Stimulated activated CD8-positive, alpha-beta memory T cell treated with anti-CD3 and anti-CD28 coated beads, Interleukin-12 subunit alpha, Interleukin-12 subunit beta, amount 100 ng/mL, for 24 hours (primary cell): ENCODE data around the gene ABCB11.

ENCODE experiments used
- DNase-seq: peaks from one replicate; pipeline ENCODE4 v3.0.0-alpha.2; 2020; ENCODE audit errors: extremely low read depth

ABCB11 gene

DNA sequence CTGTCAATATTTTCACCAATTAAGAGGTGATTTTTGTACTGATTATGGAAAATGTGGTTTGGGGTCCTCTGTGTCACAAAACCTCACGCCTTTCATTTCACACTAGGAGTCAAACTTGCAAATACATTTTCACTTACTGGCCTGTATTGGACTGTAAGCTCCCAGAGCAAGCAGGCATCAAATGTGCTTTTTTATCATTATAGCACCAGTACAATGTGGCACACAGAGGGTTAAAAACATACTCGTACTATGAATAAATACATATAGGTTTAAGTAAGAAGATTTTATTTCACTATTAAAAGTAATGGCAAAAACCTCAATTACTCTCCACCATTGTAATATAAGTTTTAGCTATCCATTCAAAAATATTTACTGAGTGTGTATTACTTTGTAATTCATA, 56.7 kb downstream of the ABCB11 start:
- DNase-seq, result no peak

DNA sequence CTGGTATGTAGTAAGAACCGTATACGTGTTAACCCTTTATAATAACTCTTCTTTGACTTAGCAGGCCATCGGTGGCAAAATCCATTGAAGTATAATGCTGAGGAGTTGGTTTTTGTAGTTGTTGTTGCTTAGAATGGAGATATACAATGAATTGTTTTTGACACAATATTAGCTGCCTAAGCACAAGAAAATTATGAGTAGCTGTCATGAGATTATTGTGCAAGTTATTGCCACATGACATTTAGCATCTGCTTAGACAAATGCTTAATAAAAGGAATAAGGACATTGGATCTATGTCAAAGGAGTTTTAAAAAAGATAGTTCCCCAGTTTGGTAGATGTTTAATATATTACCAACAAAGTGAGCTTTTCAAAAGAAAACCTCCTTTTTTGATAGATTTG, 59.9 kb downstream of the ABCB11 start:
- DNase-seq, result no peak

DNA sequence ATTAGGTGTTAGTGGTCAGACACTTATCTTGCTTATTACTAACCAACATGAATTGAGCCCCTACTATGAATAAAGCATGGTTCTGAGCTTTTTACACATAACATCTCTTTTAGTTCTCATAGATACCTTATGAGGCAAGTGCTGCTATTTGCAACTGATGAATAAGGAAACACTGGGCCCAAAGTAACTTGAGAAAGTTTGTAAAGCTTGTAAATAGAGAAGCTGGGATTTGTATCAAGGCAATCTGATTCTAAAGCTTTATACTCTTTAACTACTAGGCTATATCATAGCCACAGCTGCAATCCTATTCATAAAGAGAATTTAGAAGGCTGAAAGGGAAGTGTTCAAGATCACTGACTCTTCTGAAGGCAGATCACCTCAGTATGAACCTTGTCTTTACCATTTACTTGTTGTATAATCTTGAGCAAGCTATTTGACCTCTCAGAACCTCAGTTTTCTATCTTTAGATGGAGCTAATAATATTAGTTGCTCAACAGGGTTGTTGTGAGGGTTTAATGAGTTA, 60.4 kb downstream of the ABCB11 start:
- no peak for DNase-seq

GRCh38 chr2:168969865-168970264, 61.3 kb downstream of the ABCB11 start:
- DNase-seq, result no peak

- no peak for DNase-seq
These were observed 62.8 kb downstream of the ABCB11 start for GRCh38 chr2:168968342-168968741.

- no peak for DNase-seq
These were observed 66.8 kb downstream of the ABCB11 start for GRCh38 chr2:168964251-168964807.

- DNase-seq, result no peak
These were observed 68.5 kb downstream of the ABCB11 start for GRCh38 chr2:168962636-168963035.

- DNase-seq, result no peak
These were observed 69.5 kb downstream of the ABCB11 start for GRCh38 chr2:168961450-168962229.

- no peak for DNase-seq
These were observed 74.7 kb downstream of the ABCB11 start for GRCh38 chr2:168956392-168956791.

DNA sequence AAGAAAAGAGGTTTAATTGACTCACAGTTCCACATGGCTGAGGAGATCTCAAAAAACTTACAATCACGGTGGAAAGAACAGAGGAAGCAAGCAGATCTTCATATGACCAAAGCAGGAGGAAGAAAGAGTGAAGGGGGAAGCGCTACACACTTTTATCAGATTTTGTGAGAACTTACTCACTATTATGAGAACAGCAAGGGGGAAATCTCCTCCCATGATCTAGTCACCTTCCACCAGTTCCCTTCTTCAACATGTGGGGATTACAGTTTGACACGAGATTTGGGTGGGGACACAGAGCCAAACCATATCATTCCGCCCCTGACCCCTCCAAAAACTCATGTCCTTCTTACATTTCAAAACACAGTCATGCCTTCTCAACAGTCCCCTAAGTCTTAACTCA, 75.8 kb downstream of the ABCB11 start:
- no peak for DNase-seq

GRCh38 chr2:168954256-168954655, 76.9 kb downstream of the ABCB11 start:
- no peak for DNase-seq

DNA sequence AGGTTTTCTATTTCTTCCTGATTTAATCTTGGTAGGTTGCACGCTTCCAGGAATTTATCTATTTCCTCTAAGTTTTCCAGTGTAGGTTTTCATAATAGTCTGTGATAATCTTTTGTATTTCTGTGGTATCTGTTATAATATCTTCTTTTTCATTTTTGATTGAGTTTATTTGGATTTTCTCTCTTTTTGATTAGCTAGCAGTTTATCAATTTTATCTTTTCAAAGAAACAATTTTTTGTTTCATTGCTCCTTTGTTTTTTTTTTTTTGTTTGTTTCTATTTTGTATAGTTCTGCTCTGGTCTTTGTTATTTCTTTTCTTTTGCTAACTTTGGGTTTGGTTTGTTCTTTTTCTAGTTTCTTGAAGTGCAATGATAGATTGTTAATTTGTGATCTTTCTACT, 78.7 kb downstream of the ABCB11 start:
- DNase-seq, result no peak

- no peak for DNase-seq
These were observed 79.3 kb downstream of the ABCB11 start for GRCh38 chr2:168951871-168952270.

- no peak for DNase-seq
These were observed 81.8 kb downstream of the ABCB11 start for GRCh38 chr2:168949324-168949723.

DNA sequence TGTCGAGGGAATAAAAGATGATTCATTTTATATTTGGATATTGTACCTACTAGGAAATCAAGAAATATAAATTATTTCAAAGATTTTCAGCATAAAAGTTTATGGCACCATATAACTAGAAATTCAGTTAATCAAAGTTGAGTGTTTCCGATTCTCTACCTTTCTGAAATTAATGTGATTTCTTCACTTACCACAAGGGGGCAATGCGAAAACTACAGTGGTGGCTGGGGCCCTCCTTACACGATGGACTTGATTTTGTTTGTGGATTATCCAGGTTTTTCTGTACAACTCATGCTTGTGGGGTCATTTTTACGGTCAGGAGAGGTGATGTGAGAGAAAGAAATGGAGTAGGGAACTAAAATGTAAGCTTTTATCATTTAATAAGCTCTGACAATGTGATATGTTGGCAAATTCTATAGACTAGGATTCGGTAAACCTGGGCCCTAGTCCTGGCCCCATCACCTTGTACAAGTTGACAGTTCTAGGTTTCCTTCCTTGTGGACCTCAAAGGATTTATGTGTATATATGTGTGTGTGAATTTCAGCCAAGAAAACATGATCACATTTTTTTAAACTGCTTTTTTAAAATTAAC, 82.4 kb downstream of the ABCB11 start:
- DNase-seq, result no peak

GRCh38 chr2:168945508-168945907, 85.6 kb downstream of the ABCB11 start:
- DNase-seq, result no peak

DNA sequence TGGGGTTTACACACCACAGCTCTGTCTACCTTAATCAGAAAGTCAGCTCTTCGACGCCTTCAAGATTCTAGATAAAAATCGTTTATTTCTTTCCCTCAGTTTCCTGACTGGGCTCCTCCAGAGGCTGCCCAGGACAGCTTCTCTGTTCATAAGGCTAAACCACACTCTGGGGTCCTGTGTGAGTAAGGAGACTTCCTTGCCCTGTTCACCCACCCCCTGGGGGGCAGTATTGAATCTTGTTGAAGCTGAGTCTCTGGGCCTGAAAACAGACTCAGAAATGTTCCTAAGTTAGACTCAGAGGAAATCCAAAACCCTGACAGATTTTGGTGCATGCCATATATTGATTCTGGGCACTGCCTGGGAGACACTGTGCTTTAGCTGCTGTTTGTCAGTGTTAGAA, 87.1 kb downstream of the ABCB11 start:
- DNase-seq, result no peak

GRCh38 chr2:168941297-168941696, 89.8 kb downstream of the ABCB11 start:
- DNase-seq, result no peak

DNA sequence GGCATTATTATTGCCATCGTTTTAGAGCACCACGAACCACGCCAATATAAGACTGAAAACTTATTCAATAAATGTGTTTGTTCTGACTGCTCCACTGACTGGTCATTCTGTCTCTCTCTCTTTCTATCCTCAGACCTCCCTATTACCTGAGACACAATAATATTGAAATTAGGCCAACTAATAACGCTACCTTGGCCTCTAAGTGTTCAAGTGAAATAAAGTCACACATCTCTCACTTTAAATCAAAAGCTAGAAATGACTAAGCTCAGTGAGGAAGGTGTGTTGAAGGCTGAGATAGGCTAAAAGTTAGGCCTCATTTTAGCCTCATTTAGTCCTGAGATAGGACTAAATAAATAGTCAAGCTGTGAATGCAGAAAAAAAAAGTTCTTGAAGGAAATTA, 91.2 kb downstream of the ABCB11 start:
- DNase-seq, result no peak

GRCh38 chr2:168939061-168939460, 92.1 kb downstream of the ABCB11 start:
- DNase-seq, result no peak

GRCh38 chr2:168935810-168936581, 95.1 kb downstream of the ABCB11 start:
- DNase-seq, result no peak

DNA sequence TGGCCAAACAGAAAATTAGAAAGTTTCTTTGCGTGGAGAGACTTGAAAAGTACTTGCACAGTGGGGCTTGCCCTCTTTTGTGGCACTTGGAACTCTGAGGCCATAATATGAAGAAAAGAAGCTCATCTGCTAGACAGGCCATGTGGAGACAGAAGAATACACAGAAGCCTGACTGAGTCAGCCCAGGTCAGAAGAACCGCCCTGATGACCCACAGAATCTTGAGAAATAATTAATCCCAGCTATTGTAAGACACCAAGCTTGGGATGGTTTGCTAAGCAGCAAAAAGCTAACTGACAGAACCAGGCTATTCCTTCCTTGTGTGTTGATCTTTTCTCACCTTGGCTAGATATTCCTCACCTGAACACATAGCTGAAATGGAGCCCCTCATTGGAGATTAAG, 96.3 kb downstream of the ABCB11 start:
- DNase-seq, result no peak
